Activated gamma-delta T cell treated with Interleukin-2 at 50 U/mL for 16 hours (primary cell): Measurements from ENCODE around the gene CLEC16A.
"Not testable (repeated sequence)": the region's sequence is repeated elsewhere in the genome, so short reads cannot be mapped to it uniquely, and the experiment has no call there.

ENCODE experiments used
- DNase-seq: peaks from one replicate; pipeline ENCODE4 v3.0.0-alpha.2; 2020

CLEC16A gene

DNA sequence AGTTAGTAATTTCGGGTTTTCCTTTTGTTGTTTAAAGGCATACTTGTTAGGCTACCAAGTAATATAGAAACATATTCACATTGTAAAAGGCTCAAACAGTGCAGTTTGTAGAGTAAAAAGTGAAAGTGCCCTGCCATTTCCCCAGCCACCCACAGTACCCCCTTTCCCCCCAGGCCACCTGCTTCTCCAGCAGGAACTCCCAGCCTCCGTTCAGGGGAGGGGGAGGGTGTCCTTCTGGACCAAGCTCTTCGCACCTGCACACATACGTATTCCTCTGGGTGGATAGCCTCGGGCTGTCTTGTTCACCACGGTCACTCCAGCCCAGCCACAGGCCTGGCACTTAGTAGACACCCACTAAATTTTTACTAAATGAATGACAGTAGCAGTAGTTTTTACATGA lies 144.5 kb downstream of the CLEC16A start:
- no peak for DNase-seq

DNA sequence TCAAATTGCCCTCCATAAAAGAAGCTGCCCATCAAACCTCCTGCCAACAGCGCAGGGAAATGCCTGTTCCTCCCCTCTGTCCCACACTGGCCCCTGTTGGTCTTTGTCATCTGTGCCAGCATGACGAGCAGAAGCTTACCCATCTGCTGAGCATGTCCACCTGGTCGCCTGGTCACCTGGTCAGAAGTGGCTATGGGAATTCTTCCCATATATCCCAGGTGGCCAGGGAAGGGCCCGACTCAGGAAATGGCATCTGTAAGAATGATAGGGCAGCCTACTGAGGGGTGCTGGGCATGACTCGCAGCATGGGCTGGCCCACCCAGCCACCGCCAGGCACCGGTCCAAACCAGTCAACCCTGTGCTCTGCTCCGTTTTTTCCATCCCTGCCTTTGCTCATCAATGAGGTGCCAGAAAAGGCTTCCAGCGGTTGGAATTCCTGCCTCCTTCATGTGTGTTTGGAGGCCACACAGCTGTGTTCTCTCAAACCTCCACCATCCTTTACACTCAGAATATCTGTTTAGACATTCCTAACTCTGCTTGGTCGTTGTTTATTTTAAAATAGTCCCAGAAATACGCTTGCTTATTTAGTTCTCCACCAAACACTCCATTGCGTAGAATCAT lies 145.2 kb downstream of the CLEC16A start:
- DNase-seq = no peak

- no peak for DNase-seq
Measured at GRCh38 chr16:11090232-11090631, 145.9 kb downstream of the CLEC16A start.

GRCh38 chr16:11091021-11091785 lies 146.8 kb downstream of the CLEC16A start:
- no peak for DNase-seq

DNA sequence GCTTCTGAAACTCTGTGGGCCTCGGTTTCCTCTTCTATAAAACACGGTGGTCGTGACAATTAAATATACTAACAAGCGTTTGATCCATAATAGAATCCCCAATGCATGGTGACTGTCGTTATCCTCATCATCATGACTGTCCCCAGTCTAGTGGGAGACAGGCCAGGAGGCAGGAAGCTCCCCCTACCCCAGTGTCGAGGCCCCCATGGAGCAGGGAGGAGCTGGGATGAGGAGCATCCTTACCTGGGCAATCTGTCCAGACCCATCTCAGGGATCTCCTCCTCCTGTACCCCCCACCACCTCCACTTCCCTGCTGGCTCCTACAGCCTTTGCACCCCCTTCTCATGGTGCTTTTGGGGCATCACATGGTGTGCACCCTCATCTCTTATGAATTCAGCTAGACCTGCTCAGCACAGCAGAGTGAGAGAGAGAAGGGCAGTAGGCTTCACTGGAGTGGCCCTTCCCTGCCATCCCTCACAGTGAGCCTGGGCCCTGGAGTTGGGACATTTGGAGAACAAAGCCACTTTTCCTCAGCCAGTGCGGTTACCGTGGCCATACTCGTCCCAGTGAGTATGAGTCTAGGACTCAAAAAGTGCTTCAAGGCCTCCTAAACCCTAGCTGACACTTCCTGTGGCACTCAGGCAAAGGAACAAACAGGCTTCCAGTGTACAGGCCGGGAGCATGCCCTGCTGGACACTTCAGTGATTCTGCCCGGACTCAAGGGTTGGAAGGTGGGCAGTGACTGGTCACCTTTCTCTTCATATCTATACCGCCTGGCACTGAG lies 148.6 kb downstream of the CLEC16A start:
- DNase-seq = no peak

DNA sequence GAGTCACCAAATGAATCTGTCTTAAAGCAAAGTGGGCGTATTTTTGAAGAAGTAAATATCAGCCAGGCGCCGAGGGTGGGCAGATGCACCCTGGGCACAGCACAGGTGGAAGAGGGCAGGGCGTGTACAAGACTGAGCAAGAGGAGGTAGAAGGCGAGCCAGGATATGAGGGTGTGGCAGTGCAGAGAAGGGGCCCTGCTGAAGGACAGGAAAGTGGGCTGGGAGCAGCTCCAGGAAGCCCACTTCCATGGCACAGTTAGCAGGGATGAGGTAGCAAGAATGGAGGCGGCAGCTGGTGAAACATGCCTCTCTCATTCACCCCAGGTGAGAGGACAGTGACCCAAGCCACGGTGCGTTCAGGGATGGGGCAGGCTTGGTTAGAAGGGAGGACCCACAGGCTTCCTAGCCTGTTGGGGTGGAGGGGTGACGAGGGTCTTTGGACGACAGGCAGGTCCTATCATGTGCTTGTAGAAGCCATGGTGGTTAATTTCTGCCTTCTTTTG lies 149.3 kb downstream of the CLEC16A start:
- no peak for DNase-seq

GRCh38 chr16:11094075-11094856 lies 149.9 kb downstream of the CLEC16A start:
- DNase-seq = no peak

DNA sequence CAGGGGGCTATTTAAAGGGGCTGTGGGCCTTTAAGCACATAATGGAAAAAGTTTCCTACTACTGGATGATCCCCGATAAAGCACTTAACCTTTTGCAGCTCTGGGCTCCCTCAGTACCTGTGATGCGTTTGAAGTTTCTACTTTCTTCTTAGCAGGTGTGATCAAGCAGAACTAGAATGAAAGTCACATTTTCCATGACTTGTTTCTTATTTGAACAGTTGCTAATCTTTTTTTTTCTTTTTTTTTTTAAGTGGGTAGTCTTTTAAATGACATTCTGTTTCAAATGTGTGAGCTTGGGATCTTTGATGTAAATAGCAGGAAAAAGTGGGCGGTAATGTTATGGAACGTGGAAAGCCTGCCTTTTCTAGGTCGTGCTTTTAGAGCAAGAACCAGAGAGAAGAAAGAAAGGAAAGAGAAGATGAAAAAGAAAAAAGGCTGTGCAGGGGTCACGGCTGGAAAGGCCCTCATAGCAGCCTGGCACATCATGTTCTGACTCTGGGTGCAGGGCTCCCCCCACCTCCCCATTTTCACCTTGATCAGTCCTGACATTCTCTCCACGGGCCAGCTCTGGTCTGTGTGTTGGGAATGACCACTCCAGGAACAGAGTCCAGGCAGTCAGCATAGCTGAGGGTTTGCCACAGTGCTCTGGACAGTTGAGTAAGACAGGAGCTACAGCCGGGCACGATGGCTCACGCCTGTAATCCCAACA lies 150.6 kb downstream of the CLEC16A start:
- DNase-seq = no peak

DNA sequence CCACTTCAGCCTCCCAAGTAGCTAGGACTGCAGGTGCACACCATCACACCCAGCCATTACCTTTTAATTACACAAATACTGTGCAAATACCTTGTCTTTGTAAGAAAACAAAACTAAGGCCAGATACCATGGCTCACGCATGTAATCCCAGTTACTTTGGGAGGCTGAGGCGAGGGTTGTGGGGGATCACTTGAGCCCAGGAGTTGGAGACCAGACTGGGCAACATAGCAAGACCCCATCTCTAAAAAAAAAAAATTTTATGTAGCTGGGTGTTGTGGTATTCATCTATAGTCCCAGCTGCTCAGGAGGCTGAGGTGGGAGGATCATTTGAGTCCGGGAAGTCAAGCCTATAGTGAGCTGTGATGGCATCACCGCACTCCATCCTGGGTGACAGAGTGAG lies 151.6 kb downstream of the CLEC16A start:
- DNase-seq = no peak

DNA sequence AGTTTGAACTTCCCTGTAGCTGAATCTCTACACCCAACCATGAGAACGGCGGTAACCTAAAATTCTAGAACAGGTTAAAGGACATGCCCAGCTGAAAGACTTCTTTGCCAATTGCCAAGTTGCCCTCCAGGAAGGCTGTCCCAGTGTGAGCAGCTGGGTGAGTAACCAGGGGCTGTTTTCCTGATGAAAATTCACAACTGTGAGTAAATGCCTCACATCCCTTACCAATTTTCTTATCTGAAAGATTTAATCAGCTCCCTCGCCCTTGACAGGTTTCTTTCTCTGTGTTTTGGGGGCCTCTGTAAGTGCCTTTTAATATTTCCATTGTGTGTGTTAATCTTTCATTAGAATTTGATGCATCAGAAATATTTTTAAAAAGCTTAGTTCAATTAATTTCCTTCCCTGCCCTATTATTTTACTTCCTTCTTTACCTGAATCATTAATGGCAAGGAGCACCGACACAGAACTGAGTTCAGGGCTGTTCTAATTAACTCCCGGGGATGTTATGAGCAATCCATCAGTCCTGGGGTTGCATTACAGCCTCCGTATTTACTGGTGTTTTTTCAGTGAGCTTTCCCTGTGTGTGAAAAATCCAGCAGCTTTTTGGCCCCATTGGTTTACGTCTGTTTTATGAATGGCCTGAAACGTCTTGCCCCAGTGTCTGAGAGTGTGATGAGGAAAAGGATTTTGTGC lies 152.9 kb downstream of the CLEC16A start:
- no peak for DNase-seq

GRCh38 chr16:11097787-11098167 lies 153.4 kb downstream of the CLEC16A start:
- DNase-seq = no peak

- DNase-seq = no peak
Measured at GRCh38 chr16:11098601-11099390, 154.4 kb downstream of the CLEC16A start.

DNA sequence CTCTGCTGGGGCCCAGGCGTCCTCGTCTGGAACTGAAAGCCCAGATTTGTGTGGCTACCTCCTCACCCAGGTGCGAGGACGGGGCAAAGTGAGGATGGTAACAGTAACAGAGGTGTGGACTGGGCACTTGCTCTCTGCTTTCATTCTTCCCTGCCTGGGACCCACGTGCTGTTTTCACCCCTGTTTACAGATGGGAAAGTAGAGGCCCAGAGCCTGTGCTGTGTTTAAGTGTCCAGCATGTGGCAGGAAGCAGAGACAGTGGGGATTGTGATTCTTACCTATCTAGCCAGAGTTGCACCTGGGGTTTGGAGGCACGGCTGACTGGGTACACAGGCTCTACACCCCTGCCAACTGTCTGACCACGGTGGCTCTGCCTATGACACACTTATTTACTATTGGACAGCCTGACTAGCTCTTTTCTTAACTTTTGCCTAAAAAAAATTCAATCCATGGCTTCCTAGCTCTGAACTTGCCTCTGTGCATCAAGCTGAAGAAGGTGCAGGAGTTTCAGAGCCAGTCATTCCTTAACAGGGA lies 155.4 kb downstream of the CLEC16A start:
- DNase-seq = no peak

GRCh38 chr16:11100239-11100750 lies 155.9 kb downstream of the CLEC16A start:
- no peak for DNase-seq

- no peak for DNase-seq
Measured at GRCh38 chr16:11101283-11101682, 156.9 kb downstream of the CLEC16A start.

DNA sequence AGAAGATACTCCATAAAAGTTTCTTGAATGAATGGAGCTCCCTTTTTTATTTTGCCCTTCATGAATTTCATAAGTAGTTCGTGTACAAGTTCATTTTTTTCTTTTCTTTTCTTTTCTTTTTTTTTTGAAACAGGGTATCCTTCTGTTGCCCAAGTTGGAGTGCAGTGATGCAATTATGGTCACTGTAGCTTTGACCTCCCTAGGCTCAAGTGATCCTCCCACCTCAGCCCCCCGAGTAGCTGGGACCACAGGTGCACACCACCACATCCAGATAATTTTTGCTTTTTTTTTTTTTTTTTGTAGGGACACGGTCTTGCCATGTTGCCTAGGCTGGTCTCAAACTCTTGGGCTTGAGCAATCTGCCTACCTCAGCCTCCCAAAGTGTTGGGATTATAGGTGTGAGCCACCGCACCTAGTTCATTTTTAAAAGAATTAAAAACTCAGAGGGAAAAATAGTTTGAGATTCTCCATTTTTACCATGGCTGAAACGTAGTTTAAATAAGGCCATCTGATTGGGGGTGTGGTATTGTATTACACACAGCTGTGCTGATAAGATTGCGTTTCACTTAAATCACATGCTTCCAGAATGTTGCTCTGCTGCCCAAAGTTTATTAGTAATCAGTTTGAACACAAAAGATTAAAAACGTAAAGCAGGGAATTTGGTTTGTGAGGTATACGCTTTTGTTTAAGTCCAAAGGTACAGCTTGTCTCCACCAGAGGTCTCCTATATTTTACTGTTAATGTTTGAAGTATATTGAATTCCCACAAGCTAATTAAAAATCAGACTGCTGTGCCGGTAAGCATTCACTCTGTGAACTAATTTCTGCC lies 157.5 kb downstream of the CLEC16A start:
- no peak for DNase-seq

GRCh38 chr16:11102523-11102898 lies 158.1 kb downstream of the CLEC16A start:
- no peak for DNase-seq

DNA sequence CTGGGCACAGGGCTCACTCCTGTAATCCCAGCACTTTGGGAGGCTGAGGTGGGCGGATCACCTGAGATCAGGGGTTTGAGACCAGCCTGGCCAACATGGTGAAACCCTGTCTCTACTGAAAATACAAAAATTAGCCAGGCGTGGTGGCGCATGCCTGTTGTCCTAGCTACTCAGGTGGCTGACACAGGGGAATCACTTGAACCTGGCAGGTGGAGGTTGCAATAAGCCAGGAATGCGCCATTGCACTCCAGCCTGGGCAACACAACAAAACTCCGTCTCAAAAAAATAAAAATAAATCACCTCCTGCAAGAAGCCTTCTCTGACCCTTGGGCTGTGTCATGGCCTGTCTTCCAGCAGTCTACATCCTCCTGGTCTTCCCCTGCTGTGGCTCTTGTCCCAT lies 158.9 kb downstream of the CLEC16A start:
- not testable (repeated sequence) for DNase-seq
